ENCODE results near the gene PKP2.
"Not testable (repeated sequence)": the region's sequence is repeated elsewhere in the genome, so short reads cannot be mapped to it uniquely, and the experiment has no call there.

PKP2 gene

DNA sequence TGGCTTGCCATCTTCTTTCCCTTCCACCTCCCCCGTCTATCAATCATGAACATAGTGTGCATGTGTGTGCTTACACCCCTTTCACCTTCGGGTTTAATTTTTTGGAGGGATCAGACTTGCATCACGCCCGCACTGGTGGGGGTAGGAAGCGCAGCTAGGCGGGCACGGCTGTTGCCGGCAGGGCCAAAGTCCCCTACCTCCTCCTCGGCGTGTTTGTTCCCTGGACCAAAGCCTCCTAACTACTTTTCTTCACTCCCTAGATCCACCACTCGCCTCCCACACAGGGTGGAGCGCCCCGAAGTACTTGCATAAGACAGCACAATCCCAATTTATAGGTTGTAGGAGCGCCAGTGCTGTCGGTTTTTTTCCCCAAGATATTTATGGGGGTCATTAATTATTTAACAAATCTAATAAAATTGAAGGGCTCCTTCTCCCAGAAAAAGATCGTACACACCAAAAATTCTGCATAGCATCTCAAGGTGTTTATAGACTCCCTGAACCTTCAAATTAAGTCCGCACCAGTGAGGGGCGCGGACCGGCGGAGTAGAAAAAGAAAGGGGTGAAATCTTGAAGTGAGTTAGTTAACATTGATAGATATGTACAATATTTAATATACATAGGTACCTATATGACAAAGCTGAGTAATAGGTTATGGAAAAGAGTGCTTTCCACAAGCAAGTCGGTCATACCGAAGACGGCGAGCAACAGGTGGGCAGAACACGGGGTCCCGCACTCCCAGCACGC lies 717 bp downstream of the PKP2 start:
- DNase-seq (ENCODE audit: low spot score), result no peak

DNA sequence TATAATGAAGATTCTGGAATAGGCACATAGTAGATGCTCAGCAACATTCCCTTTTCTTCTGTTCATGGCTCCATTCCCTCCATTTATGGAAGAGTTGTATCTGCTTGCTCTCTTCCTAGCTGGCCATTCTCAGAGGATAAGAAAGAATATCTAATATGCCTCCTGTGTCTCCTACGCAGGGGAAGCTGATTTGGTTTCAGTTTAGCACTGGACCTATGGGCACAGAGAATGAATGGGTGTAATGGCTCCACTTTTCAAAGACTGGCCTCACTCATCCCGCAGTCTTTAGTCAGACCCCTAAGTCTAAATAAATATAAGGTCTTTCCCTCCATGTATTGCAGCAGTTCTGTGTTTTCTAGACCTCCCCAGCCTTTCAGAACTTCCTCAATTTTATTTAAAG lies 2.0 kb downstream of the PKP2 start:
- no peak for DNase-seq (ENCODE audit: low spot score)

DNA sequence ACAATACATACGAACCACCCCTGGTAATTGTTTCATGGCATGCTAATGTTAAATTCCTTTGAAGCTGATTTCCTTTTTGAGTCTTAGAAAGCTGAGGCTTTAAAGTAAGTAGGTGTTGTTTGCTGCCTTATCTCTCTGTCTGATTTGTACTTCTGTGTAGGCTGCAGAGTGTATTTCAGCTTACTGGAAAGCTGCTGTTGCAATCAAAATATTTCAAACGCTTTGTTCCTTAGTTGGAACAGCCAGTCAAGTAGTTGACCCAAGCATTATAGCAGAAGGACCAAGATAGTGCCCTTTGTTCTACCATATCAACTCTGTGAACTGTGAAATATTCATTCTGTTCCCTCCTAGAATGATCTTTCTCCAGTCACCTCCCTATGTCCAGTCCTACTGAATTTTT lies 3.1 kb downstream of the PKP2 start:
- DNase-seq (ENCODE audit: low spot score), result no peak

DNA sequence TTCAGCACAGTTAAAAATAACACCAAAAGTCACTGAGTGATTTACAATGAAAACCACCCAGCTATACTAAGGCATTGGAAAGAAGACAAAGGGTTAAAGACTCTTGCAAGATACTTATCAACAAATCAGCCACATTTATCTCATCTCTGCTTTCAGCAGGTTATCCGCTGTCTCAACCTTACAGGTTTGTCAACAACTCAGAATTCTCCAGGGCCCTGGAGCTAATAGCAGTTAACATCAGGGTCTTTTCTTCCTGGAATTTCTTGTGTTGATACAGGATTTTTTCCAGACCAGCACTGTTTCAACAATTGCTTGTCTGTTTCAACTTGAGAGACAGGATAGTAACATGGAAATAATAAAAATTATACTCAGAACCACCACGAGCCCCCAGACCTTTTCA lies 3.5 kb downstream of the PKP2 start:
- no peak for DNase-seq (ENCODE audit: low spot score)

DNA sequence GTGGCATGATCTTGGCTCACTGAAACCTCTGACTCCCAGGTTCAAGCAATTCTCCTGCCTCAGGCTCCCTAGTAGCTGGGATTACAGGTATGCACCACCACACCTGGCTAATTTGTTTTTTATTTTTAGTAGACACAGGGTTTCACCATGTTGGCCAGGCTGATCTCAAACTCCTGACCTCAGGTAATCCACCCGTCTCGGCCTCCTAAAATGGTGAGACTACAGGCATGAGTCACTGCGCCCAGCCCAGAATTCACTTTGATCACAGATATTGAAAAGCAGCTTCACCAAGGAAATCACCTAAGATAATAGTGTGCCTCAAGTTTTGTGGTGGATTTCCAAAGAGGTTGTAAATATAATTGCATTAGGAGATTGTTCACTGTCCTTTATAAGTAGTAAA lies 4.2 kb downstream of the PKP2 start:
- DNase-seq (ENCODE audit: low spot score), result not testable (repeated sequence)

DNA sequence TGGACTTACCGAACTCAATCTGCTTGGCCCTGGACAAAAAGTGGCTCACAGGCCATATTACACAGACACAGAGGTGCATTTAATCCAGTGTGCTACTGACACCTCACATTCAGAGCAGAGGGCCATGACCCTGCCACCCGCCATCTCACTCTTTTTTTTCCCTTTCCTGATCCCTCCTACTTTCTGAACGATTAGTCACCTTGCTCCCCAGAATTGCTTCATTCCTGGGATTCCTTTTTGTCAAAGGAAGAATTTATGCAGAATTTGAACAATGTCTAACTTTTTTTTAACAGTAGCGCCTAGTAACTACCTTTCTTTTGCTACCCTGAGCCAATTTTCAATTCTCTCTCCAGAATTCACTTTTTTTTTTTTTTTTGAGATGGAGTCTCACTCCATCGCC lies 4.6 kb downstream of the PKP2 start:
- DNase-seq (ENCODE audit: low spot score), result no peak

DNA sequence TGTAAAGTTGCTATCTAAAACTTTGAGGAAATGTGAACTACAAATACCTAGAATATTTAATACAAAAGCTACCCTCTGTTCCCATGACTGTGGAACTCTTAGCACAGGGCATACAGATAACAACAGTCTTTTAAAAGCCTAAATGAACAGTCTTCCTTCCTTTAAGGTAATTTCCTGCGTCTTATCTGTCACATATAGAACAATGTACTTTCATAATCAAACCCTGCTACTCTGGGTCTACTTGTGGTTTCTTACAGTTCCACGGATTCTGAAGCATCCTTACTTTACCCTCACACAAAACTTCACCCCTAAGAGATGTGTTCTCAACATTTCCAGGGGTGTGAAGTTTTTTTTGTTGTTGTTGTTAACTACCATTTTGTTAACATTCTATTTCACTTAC lies 5.1 kb downstream of the PKP2 start:
- no peak for DNase-seq (ENCODE audit: low spot score)

DNA sequence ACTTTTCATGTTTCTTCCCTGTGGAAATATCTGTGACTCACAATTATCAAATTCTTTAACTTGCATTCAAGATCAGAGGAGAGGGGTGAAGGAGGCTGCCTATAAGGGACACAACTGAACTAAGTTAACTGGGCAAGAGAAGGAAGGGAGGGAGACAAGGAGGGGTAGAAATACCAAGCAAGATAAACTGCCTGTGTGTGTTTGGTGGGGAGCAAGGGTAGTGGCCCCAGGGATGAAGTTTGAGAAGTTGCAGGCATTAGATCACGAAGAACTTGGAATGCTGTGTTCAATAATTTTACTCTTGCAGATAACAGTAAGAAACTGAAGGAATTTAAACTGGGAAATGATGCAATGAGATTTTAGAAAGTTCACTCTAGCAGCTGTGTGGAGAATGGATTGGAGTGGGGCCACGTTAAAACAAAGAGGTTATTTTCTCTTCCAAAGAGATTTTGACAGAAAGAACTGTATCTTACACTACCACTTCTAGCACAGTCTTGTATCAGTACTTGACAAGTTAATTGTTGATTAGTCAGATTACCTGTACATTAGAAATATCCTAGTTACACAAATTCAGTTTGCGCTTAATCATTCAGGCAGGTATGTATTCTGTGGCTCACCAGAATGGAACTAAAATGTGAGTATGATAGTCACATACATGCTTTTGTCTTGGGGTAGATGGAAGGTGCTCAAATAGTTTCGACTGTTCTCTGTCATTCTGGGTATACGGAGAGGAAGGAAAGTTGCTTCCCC lies 7.4 kb downstream of the PKP2 start:
- DNase-seq (ENCODE audit: low spot score), result no peak

DNA sequence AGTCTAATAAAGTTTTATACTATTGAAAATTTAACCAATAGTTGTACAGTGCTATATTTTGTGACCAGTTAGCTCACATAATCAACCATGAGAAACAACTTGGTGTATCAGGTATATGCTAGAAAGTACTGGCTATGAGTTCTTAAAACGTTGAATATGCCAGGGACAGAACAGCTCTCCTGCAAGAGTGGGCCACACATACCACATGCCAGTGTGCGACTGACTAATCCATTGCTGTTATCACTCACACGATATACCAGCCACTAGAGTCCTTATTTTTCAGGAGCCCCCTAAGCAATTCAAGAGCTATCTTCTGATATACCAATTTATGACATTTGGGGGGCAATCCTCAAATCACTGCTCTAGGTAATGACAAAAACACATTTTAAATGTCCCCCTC lies 9.5 kb downstream of the PKP2 start:
- DNase-seq (ENCODE audit: low spot score), result no peak

DNA sequence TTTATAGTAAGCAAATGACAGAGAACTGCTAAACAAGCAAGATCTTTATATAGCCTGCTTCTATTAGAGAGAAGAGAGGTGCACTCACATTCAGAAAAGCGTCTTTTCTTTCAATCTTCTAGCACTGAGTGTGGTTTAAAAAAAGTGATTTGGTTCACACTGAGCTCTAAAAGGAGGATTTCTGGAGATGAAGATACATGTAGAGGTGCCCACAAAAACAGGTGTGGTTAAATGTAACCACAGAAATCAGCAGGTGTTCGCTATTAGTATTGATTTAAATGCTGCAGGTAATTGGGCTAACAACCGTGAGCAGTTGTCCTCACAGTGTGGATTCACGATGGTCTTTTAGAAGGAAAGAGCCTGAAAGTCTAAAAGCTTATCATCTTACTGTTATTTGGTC lies 10.7 kb downstream of the PKP2 start:
- DNase-seq (ENCODE audit: low spot score), result no peak

DNA sequence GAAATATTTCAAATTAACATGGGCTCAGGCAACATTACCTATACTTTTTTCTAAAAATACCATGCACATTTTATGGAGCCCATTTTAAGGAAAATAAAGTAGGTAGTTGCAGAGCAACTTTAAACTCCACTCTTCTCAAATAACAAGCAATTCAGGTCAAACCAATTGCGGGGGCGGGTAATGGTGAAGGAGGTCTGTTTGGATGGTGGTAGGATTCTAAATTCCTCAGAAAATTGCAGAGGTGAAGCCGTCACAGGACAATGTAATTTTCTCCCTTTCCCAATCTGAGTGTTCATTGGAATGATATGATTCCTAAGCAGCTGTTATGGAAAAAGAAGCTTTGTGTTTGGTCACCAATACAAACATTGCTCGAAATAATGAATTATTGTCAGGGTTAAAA lies 11.6 kb downstream of the PKP2 start:
- DNase-seq (ENCODE audit: low spot score), result no peak

DNA sequence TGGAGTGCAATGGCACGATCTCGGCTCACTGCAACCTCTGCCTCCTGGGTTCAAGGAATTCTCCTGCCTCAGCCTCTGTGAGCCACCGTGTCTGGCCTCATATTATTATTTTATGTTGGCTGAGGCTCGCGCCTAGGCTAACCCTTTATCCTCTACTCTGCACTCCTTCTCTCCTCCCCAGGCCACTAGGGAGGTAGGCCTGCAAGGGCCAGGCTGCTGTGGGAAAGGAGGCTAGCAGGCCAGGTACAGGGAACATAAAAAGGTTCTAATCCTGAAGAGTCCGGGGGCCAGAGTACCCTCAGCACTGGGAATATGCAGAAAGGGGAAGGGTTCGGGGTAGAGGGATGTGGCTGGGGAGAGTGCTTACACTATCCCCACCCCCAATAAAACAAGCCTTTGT lies 14.9 kb downstream of the PKP2 start:
- no peak for DNase-seq (ENCODE audit: low spot score)

DNA sequence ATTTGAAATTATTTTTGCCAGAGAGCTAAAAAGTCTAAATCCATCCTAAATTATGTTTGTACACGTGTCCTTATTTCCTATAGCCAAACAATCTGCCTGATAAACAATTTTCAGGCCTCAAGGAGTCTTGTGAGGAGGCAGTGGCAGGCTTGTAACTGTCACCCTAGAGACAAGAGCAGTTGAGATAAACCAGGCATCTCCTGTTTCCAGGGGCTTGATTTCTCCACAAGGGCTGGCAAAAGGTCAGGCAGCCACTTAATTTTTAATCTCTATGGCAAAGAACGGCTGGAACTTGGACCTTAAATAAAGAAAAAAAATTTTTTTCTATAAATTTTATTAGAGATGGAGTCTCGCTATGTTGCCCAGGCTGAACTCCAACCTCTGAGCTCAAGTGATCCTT lies 15.5 kb downstream of the PKP2 start:
- no peak for DNase-seq (ENCODE audit: low spot score)

DNA sequence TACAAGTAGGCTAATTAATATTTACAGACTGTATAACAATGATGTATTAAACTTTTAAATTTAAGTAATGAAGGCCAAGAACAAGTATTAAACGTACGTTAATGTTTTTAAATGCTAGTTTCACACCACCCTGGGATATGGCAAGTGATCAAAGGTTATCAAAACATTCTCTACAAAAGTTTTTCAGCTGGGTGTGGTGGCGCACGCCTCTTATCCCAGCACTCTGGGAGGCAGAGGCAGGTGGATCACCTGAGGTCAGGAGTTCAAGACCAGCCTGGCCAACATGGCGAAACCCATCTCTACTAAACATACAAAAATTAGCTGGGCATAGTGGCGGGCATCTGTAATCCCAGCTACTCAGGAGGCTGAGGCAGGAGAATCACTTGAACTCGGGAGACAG lies 17.5 kb downstream of the PKP2 start:
- not testable (repeated sequence) for DNase-seq (ENCODE audit: low spot score)

DNA sequence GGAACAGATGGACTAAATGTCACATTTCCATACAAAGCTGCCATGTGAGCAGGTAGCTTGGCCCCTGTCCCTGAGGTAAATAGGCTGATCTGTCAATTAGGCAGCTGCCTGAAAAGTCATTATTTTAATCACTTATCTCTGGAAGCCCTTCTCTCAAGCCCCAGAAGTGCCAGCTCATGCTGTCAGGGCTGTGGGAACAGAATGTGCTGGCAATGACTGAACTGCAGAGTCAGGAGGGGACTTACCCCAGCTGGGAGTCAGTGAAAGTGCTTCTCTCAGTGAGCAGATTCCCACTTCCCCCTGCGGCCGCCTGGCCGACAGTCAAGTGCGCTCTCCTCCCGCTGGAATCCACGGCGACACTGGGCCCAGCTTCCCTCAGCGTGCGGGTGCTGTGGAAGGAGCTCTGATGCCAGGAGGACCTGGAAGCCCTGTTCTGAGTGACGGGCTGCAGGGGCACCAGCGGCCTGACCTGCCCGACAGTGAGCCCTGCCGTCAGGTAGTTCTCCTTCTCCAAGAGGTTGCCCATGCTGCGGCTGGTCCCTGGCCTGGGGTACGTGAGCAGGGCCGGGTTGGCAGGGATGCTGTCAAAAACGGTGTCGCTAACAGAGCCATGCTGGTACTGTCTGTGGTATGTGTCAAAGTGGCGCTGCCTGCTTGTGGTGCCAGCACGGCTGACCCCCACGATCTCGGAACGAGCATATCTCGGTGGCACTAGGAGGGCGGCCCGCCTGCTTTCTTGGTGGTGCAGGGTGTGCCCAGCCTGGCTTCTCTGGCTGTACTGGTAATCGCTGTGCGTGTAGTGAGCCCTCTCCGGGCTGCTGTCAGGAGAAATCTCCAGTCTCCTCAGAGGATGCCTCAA lies 18.7 kb downstream of the PKP2 start:
- no peak for DNase-seq (ENCODE audit: low spot score)

DNA sequence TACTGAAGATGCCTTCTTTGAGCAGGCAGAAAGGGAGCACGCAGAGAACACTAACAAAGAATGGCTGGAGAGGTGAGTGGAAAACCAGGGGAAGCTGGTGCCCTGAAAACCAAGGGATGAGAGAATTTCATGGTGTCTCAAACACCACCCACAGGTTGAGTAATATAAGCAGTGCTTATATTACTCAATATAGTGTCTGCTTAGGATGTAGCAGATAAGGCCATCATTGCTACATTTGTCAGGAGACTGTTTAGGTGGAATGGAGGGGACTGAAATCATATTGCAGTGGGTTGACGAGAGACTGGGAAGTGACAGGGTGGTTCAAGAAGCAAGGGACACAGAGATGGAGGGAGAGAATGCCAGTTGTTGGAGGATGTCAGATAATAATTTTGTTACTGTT lies 20.6 kb downstream of the PKP2 start:
- no peak for DNase-seq (ENCODE audit: low spot score)

DNA sequence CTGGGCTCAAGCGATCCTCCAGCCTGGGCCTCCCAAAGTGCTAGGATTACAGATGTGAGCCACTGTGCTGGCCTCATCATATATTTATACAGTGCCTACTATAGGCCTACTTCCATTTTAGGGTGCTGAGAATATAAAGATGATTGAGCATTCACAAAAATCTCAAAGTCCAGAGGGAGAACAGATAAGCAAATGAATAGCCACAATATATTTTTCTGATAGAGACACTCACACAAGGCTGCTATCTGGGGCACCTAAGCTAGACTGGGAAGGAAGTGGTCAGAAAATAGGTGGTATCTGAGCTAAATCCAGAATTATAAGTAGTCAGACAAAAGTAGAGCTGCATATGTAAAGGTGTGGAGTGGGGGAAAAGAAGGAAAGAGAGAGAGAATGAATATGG lies 21.6 kb downstream of the PKP2 start:
- no peak for DNase-seq (ENCODE audit: low spot score)

DNA sequence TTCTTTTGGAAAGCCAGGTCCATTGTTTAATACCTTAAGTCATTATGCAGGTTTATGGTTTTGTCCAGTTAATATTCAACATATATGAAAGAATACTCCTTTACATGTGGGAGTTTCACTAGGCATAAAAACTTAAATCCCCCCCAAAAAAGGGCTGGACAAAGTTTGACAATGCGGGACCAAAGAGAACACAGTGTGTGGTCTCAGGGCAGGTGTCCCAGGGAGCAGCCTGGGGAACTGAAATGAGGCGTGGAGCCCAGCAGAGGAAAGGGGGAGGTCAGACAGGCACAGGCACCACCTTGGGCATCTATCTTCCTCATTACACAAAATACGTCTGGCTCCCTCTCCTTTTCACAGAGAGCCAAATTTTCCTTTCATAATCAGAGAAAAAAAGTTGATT lies 22.5 kb downstream of the PKP2 start:
- DNase-seq (ENCODE audit: low spot score), result no peak

DNA sequence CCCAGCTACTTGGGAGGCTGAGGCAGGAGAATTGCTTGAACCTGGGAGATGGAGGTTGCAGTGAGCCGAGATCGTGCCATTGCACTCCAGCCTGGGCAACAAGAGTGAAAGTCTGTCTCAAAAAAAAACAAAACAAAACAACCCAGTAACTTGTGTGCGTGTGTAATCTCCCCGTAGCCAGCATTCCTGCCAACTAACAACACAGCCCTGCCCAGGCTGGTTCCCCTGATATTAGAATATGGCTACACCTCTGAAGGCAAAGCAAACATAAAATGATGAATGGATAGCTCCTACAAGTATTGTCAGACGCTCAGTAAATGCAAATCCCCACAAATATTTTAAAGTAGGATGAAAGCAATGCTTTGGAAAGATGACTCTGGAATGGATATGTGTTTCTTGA lies 24.2 kb downstream of the PKP2 start:
- not testable (repeated sequence) for DNase-seq (ENCODE audit: low spot score)

DNA sequence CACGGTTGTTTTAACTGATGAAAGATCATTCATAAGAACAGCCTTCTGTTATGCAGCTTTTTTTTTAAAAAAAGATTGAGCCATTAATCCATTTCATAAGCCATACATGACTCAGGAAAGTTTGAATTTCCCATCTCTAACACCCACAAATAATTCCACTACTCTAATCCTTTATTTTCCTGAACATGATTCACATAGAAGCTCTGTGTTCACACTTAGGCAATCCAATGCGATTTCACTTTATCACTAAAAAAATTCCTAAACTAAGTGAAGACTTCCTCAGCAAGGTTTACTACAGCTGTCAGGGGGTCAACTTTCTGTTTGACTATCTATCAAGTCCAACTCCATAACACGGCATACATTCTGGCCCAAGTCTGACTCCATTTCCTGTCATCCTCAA lies 25.9 kb downstream of the PKP2 start:
- DNase-seq (ENCODE audit: low spot score), result no peak

DNA sequence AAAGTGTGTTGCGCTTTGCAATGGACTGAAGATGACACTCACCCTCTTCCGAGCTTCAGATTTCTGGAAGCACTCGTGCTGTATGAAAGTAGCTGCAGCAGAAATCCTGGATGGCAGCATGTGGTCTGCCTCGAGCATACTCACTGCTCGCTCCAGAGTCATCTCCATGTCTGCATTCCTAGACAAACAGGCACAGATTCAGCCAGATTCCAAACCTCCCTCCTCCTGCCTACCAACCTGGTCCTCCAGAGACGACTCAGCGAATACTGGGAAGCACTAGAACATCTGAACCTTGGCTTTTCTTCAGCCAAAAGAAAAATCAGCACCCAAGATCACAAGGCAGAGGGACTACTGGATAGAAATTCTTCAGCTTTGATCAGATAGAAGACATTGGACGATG lies 27.7 kb downstream of the PKP2 start:
- no peak for DNase-seq (ENCODE audit: low spot score)

DNA sequence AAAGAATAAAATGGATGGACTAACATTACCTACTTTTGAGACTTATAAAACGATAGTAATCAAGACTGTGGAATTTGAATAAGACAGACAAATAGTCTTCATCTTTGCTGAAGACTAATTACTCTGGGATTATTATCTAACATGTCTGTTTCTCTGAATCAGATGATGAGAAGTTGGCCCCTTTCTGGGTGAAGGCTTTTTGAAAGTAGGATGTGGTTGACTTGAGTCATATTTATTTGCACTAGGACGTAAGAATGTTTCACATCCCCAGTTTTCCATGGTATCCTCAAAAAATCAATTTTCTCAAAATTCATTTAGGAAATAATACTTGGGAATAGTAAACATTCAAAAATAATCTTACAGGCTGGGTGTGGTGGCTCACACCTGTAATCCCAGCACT lies 31.8 kb downstream of the PKP2 start:
- DNase-seq (ENCODE audit: low spot score), result no peak

DNA sequence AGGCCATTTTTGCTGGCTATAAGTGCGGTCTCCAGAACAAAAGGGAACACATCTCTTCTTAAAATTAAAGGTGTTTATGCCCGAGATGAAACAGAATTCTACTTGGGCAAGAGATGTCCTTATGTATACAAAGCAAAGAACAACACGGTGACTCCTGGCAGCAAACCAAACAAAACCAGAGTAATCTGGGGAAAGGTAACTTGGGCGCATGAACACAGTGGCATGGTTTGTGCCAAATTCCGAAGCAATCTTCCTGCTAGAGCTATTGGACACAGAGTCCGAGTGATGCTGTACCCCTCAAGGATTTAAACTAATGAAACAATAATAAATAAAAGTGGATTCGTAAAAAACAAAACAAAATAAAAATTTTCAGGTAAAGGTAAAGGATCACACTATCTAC lies 33.4 kb downstream of the PKP2 start:
- no peak for DNase-seq (ENCODE audit: low spot score)

Measured in CD4-positive, alpha-beta T cell treated with Interleukin-6 at 100 ng/mL for 8 hours (primary cell).